Measurements from ENCODE around the gene ATP9B. TPM values are rescaled to one million over a fixed set of nuclear protein-coding genes. Genes with fewer than 3 reads are reported as not detected.
"Not testable (repeated sequence)": the region's sequence is repeated elsewhere in the genome, so short reads cannot be mapped to it uniquely, and the experiment has no call there.

The ATP9B gene
- total RNA-seq, 1 donor from 2014 or later: 52.0 TPM

DNA sequence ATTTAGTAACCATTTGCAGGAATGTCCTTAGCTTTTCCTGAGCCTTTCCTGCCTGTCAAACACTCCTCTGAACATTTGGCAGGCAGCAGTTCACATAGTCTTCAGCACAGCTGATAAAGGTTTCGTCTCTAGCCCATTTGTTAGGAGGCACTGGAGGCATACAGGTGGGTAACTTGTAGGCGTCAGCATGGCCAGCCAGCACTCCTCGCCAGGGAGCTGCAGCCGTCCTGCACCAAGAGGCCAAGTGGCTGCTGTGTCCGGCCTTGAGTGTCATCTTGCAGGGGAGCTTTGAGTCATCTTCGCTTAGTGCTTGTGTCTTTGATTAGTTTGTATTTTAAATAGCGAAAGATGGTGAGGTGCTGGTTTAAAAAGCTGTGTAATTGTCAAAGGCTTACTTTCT, 206.3 kb downstream of the ATP9B start:
- H3K4me3 Mint-ChIP-seq: no peak overlapping the region
- no peaks in the 10 kb centered on the region for H3K9me3 Mint-ChIP-seq
- H3K27ac Mint-ChIP-seq: peak overlapping the region; percentile 4
- peaks cover 13% of the 10 kb centered on the region for H3K36me3 Mint-ChIP-seq
- no peaks in the 10 kb centered on the region for H3K4me1 Mint-ChIP-seq
- TF ChIP-seq, protein P1, sequence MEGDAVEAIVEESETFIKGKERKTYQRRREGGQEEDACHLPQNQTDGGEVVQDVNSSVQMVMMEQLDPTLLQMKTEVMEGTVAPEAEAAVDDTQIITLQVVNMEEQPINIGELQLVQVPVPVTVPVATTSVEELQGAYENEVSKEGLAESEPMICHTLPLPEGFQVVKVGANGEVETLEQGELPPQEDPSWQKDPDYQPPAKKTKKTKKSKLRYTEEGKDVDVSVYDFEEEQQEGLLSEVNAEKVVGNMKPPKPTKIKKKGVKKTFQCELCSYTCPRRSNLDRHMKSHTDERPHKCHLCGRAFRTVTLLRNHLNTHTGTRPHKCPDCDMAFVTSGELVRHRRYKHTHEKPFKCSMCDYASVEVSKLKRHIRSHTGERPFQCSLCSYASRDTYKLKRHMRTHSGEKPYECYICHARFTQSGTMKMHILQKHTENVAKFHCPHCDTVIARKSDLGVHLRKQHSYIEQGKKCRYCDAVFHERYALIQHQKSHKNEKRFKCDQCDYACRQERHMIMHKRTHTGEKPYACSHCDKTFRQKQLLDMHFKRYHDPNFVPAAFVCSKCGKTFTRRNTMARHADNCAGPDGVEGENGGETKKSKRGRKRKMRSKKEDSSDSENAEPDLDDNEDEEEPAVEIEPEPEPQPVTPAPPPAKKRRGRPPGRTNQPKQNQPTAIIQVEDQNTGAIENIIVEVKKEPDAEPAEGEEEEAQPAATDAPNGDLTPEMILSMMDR (IDR thresholded peaks at IDR 0.05; ENCODE audit: unreplicated experiment): no peak
- no peak for DNase-seq (ENCODE audit: low spot score in 2 of 2, unreplicated experiment in 2 of 2)
- no peaks in the 10 kb centered on the region for H3K27me3 Mint-ChIP-seq (ENCODE audit: low read depth)

DNA sequence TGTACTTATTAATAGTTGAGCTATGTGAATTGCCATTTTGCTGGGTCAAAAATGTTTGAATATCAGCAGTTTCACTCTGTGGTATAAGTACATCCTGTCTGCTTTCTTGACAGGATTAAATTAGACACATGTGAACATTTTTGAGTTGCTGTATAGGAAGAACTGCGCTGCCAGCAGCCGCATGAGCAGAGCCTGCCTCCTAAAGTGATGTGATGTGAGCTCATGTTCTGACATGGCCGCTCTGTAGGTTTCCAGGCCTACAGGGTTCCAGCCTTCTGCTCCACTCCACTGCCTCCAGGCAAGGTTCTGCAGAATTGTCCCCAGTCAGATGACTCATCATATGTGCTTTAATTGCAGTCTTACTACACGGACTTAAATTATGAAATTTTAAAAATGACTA, 206.8 kb downstream of the ATP9B start:
- H3K4me1 Mint-ChIP-seq: no peaks in the 10 kb centered on the region
- no peaks in the 10 kb centered on the region for H3K9me3 Mint-ChIP-seq
- no peak overlapping the region for H3K4me3 Mint-ChIP-seq
- DNase-seq (ENCODE audit: low spot score in 2 of 2, unreplicated experiment in 2 of 2): no peak
- no peaks in the 10 kb centered on the region for H3K27me3 Mint-ChIP-seq (ENCODE audit: low read depth)
- H3K27ac Mint-ChIP-seq: no peak overlapping the region
- TF ChIP-seq, protein P1 (IDR thresholded peaks at IDR 0.05; ENCODE audit: unreplicated experiment): no peak
- H3K36me3 Mint-ChIP-seq: peaks cover 13% of the 10 kb centered on the region

- peaks cover 13% of the 10 kb centered on the region for H3K36me3 Mint-ChIP-seq
- no peaks in the 10 kb centered on the region for H3K4me1 Mint-ChIP-seq
- no peak overlapping the region for H3K4me3 Mint-ChIP-seq
- H3K9me3 Mint-ChIP-seq: no peaks in the 10 kb centered on the region
- H3K27ac Mint-ChIP-seq: no peak overlapping the region
- no peaks in the 10 kb centered on the region for H3K27me3 Mint-ChIP-seq (ENCODE audit: low read depth)
- TF ChIP-seq, protein P1 (IDR thresholded peaks at IDR 0.05; ENCODE audit: unreplicated experiment): no peak
- DNase-seq (ENCODE audit: low spot score in 2 of 2, unreplicated experiment in 2 of 2): no peak
These were observed 209.7 kb downstream of the ATP9B start for GRCh38 chr18:79278896-79279295.

DNA sequence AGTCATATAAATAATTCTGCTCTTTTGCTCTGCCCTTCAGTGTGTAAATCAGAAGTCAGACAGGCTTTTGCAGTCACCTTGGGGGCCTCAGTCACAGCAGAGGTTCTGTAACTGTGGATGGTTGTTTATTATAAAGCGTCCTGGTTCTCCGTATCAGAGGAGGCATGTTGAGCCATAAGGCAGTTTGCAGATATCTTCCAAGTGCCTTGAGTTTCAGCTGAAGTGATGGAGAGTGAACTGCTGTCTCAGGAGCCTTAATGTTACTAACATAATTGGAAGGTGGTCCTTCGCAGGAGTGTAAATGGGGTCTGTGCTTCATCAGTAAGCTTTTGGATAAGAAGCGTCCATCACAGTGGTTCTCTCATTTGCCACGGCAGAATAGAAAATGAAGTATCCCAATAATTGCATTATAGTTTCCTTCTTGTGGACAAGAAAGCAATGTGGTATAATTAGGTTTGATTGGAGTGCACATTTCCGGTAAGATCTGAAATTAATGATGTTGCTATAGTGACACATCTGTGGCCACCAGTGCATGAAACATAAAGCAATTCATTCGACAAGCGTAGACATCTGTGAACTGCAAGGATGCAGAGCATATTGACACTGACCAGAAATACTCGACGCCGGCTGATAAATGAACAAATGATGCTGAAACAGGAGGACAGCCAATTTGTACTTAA, 214.1 kb downstream of the ATP9B start:
- H3K9me3 Mint-ChIP-seq: peaks cover 4% of the 10 kb centered on the region
- TF ChIP-seq, protein P1 (IDR thresholded peaks at IDR 0.05; ENCODE audit: unreplicated experiment): no peak
- H3K27me3 Mint-ChIP-seq (ENCODE audit: low read depth): no peaks in the 10 kb centered on the region
- DNase-seq (ENCODE audit: low spot score in 2 of 2, unreplicated experiment in 2 of 2): no peak
- no peaks in the 10 kb centered on the region for H3K4me1 Mint-ChIP-seq
- H3K36me3 Mint-ChIP-seq: peaks cover 15% of the 10 kb centered on the region
- H3K27ac Mint-ChIP-seq: no peak overlapping the region
- no peak overlapping the region for H3K4me3 Mint-ChIP-seq

DNA sequence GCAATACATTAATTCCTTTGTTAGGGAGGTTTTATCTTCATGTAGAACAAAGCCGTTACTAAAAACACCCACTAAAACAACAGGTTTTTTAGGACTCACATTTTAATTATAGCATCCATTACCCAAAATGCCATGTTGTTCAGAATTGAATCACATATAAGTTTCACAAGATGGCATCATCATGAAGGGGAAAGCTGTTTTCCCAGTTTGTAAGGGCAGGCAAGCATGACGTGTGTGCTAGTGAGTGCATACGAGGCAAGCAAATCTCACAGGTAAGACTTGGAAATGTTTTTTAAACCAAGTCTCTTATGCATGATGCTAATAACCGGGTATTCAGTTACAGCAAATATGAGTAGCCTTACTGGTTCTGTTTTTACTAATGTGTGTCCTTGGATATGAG, 214.7 kb downstream of the ATP9B start:
- Mint-ChIP-seq H3K27ac (no peak overlapping the region), H3K4me1 (no peaks in the 10 kb centered on the region), H3K36me3 (peaks cover 10% of the 10 kb centered on the region), H3K4me3 (no peak overlapping the region), H3K27me3 (ENCODE audit: low read depth) (no peaks in the 10 kb centered on the region), H3K9me3 (peaks cover 4% of the 10 kb centered on the region)
- TF ChIP-seq, protein P1 (IDR thresholded peaks at IDR 0.05; ENCODE audit: unreplicated experiment): no peak
- DNase-seq (ENCODE audit: low spot score in 2 of 2, unreplicated experiment in 2 of 2): no peak

- not testable (repeated sequence) for DNase-seq (ENCODE audit: low spot score in 2 of 2, unreplicated experiment in 2 of 2); H3K9me3 Mint-ChIP-seq; H3K4me1 Mint-ChIP-seq
These were observed 216.0 kb downstream of the ATP9B start for GRCh38 chr18:79285191-79285590.

DNA sequence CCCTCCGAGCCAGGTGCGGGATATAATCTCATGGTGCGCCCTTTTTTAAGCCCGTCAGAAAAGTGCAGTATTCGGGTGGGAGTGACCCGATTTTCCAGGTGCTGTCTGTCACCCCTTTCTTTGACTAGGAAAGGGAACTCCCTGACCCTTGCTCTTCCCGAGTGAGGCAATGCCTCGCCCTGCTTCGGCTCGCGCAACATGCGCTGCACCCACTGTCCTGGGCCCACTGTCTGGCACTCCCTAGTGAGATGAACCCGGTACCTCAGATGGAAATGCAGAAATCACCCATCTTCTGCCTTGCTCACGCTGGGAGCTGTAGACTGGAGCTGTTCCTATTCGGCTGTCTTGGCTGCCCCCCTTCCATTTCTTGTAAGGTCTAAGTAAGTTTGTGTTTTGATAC, 221.2 kb downstream of the ATP9B start:
- not testable (repeated sequence) for H3K4me1 Mint-ChIP-seq
- H3K9me3 Mint-ChIP-seq: peaks cover 23% of the 10 kb centered on the region

More at GRCh38 chr18:79285191-79285590, 216.0 kb downstream of the ATP9B start:
- not testable (repeated sequence) for H3K4me3 Mint-ChIP-seq; H3K27ac Mint-ChIP-seq; H3K27me3 Mint-ChIP-seq (ENCODE audit: low read depth)
- peaks cover 17% of the 10 kb centered on the region for H3K36me3 Mint-ChIP-seq

More for the DNA sequence above, 221.2 kb downstream of the ATP9B start:
- not testable (repeated sequence) for H3K4me3 Mint-ChIP-seq; H3K27ac Mint-ChIP-seq; H3K27me3 Mint-ChIP-seq (ENCODE audit: low read depth); DNase-seq (ENCODE audit: low spot score in 2 of 2, unreplicated experiment in 2 of 2)
- peaks cover 38% of the 10 kb centered on the region for H3K36me3 Mint-ChIP-seq
